LNCaP clone FGC (cell line): ENCODE measurements around the gene PCBP3.
"Not testable (repeated sequence)": the region's sequence is repeated elsewhere in the genome, so short reads cannot be mapped to it uniquely, and the experiment has no call there.

Experiments
- DNase-seq: peaks from one replicate; pipeline ENCODE4 v3.0.0-alpha.2; 2011; ENCODE audit warnings: low read depth
- H3K4me3 ChIP-seq: 2 replicates; pipeline ENCODE4 v1.5.1; 2011; ENCODE audit warnings: mild to moderate bottlenecking, low read depth, low read length, control low read depth
- TF ChIP-seq, protein P1 (sequence below): IDR thresholded peaks from 2 replicates; pipeline ENCODE4 v1.5.1; 2012; ENCODE audit warnings: mild to moderate bottlenecking; ENCODE audit not compliant: control insufficient read depth, insufficient read depth; ENCODE audit errors: extremely low read depth

The PCBP3 gene

DNA sequence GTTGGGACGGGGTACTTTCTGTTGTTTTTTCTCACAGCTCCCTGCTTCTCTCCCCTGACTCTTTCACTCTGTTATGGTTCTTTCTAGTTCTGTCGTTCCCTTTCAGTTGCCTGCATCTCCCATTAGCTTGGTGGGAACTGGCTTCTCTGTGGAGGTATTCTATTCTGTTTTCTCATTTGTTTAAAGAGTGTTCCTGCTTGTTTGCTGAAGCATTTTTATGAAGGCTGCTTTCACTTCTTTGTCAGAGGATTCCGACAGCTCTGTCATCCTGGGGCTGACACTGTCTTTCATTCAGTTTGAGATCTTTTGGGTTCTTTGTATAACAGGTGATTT is 242.0 kb downstream of the PCBP3 start:
- no peak overlapping the region for H3K4me3 ChIP-seq
- peak; percentile 52 for DNase-seq
- TF ChIP-seq, protein P1, sequence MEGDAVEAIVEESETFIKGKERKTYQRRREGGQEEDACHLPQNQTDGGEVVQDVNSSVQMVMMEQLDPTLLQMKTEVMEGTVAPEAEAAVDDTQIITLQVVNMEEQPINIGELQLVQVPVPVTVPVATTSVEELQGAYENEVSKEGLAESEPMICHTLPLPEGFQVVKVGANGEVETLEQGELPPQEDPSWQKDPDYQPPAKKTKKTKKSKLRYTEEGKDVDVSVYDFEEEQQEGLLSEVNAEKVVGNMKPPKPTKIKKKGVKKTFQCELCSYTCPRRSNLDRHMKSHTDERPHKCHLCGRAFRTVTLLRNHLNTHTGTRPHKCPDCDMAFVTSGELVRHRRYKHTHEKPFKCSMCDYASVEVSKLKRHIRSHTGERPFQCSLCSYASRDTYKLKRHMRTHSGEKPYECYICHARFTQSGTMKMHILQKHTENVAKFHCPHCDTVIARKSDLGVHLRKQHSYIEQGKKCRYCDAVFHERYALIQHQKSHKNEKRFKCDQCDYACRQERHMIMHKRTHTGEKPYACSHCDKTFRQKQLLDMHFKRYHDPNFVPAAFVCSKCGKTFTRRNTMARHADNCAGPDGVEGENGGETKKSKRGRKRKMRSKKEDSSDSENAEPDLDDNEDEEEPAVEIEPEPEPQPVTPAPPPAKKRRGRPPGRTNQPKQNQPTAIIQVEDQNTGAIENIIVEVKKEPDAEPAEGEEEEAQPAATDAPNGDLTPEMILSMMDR: no peak

GRCh38 chr21:45885930-45886601 is 242.5 kb downstream of the PCBP3 start:
- peak; percentile 23 for DNase-seq
- not testable (repeated sequence) for H3K4me3 ChIP-seq

DNA sequence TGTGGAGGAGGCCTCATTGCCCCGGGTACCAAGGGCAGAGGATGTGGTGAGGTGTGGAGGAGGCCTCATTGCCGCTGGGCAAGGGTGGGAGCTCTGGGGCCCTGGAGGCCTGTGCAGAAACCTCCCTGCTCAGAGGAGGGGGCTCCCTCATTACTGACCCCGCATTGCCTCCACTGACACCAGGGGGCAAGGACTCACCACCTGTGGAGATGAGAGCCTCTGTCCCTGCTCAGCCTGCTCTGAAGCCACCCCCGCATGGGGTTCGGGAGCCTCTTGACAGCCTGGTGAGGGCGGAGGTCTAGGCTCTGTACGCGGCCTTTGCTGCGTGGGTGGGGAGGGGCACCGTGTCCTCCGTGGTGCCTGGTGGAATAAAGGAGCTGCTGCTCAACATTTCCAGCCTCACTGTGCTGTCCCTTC is 243.1 kb downstream of the PCBP3 start:
- TF ChIP-seq, protein P1: no peak
- DNase-seq: no peak
- H3K4me3 ChIP-seq: no peak overlapping the region

DNA sequence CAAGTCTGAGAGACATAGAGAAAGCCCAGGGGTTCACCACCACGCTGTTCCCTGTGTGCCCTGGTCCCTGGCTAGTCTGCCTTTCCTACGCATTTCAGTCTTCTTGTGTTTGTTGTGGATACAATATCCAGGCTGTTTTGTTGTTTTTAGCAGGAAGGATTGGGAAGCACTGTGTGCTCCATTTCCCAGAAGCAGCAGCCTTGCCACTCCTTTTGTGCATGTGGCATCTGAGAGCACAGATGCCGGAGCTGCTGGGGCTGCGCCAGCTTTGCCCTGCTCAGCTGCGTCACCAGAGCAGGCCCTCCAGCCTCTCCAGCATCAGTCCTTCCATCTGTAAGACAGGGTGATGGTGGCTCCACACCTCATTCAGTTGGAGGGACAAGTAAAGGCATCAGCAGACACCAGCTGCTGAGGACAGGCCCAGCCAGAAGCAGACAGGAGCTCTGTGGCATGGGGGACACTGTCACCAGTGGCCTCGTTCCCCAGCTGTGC is 243.6 kb downstream of the PCBP3 start:
- no peak for DNase-seq
- TF ChIP-seq, protein P1: no peak
- H3K4me3 ChIP-seq: no peak overlapping the region

DNA sequence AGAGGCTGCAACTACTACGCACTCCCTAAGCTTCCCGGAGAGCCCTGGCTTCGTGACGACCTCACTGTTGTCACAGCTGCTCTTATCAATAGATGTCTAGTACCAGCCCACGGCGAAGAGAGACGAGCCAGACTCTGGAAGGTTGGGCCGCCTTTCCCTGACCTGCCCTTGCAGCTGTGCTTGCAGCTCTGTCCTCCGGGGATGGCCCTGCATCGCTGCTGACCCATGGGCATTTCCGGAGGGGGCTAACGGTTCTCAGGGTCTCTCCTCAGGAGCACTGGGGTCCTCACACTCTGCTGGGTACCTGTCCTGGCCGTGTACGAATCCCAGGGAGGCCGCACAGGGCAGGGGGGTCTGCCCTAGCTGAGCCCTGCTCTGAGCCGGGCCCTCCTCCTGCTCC is 244.3 kb downstream of the PCBP3 start:
- TF ChIP-seq, protein P1: no peak
- DNase-seq: peak; percentile 41
- no peak overlapping the region for H3K4me3 ChIP-seq

GRCh38 chr21:45888386-45889009 is 245.0 kb downstream of the PCBP3 start:
- DNase-seq: no peak
- TF ChIP-seq, protein P1: no peak
- no peak overlapping the region for H3K4me3 ChIP-seq

DNA sequence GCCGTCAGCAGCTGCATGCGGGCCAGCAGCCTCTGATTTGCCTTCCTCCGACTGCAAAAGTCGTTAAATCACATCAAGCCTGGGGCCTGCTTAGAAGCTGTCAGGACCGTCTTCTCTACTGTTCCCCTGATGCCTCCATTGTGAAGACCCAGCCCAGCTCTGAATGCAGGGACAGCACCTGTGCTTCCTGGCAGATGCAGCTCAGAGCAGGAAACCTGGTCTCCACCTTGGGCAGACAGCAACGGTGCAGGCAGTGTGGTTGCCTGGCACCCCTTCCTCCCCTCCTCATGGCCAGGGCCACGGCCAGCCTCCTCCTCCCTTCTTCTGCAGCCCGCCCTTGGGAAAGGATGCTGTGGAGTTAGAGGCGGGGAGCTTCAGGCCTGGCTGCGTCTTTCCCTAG is 245.7 kb downstream of the PCBP3 start:
- no peak overlapping the region for H3K4me3 ChIP-seq
- TF ChIP-seq, protein P1: no peak
- no peak for DNase-seq
